HG03135 (cell line): Measurements from ENCODE around the gene PHF20.
"Not testable (repeated sequence)": the region's sequence is repeated elsewhere in the genome, so short reads cannot be mapped to it uniquely, and the experiment has no call there.

Experiments
- ATAC-seq: cut with Tn5 transposase; IDR thresholded peaks from one replicate; pipeline ENCODE4 v1.9.1; 2021; ENCODE audit warnings: mild to moderate bottlenecking, moderate library complexity; ENCODE audit not compliant: unreplicated experiment

Gene PHF20

DNA sequence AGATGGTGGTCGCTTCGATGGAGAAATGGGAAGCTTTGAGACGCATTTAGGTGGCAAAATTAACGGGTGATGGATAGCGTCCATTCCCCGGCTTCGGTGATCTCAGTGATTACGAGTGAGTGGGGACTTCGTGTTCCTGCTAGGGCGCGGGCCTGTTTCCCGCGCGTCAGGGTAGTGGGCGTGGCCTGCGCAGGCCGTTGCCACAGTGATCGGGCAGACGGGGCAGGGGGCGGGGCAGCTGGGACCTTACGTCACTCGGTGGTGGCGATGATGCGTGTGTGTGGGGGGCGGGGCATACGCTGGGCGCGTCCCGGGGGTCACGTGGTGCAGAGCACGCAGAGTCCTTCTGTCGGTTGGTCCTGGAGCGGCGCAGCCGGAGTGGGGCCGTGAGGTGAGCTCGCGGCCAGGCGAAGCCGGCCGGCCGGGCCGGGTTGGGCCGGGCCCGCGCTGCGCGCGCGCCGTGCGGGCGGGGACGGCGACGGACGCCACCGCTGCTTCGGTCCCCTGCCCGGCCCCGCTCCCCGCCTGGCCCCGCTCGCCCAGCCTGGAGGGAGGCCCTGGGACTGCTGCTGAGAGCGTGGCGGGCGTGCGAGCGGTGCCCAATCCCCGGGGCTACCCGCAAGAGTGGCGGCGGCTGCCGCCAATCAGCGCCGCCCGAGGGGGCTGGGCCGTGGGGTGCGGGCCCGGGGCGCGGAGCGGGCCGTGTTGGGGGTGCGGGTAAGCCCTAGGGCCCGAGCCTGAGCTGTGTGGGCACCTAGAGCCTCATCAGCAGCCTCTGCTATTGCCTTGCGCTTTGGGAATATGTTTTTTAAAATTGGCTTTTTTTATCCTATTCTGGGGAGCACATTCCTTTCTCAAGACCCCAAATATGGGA, at the start of gene PHF20:
Gene PHF20, plus strand, starts transcription at position 327 of the 874 bp plus-strand sequence. CDS start 29,508 bp downstream, outside the sequence.
- ATAC-seq, result peak; percentile 72

- ATAC-seq, result not testable (repeated sequence)
These were observed 48.6 kb upstream of the PHF20 start for GRCh38 chr20:35723275-35723639.

DNA sequence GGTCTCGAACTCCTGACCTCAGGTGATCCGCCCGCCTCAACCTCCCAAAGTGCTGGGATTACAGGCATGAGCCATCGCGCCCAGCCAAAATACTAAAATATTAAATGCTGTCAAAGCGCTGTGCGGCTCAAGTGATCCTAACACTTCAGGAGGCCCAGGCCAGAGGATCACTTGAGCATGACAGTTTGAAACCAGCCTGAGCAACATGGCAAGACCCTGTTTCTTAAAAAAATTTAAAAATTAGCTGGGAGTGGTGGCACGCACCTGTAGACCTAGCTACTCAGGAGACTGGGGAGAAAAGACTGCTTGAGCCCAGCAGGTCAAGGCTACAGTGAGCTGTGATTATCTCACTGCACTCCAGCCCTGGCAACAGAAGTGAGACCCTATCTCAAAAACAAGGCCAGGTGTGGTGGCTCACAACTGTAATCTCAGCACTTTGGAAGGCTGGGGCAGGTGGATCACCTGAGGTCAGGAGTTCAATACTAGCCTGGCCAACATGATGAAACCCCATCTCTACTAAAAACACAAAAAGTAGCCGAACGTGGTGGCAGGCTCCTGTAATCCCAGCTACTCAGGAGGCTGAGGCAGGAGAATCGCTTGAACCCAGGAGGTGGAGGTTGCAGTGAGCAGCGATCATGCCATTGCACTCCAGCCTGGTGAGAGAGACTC, 48.0 kb upstream of the PHF20 start:
- not testable (repeated sequence) for ATAC-seq

- no peak for ATAC-seq
These were observed 47.2 kb upstream of the PHF20 start for GRCh38 chr20:35724321-35725230.

DNA sequence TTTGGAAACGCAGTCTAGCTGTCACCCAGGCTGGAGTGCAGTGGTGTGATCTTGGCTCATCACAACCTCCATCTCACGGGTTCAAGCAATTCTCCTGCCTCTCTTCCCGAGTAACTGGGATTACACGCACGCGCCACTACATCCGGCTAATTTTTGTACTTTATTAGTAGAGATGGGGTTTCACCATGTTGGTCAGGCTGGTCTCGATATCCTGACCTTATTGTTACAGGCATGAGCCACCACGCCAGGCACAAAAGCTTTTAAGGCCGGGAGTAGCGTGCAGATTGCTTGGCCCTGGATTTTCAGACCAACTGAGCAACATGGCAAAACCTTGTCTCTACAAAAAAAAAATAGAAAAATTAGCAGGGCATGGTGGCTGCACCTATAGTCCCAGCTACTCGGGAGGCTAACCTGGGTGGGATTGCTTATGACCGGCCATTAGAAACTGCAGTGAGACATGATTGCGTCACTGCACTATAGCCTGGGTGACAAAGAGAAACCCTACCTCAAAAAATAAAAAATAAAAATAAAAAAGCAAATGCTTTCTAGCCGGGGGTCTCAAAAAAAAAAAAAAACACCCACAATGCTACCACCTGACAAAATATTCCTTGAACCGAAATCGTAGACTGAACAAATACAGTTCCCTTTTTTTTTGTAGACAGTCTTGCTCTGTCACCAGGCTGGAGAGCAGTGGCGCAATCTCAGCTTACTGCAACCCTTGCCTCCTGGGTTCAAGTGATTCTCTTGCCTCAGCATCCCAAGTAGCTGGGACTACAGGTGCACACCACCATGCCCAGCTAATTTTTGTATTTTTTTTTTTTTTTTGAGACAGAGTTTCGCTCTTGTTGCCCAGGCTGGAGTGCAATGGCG, 44.7 kb upstream of the PHF20 start:
- ATAC-seq, result no peak

- ATAC-seq, result no peak
These were observed 42.5 kb upstream of the PHF20 start for GRCh38 chr20:35729283-35729807.

DNA sequence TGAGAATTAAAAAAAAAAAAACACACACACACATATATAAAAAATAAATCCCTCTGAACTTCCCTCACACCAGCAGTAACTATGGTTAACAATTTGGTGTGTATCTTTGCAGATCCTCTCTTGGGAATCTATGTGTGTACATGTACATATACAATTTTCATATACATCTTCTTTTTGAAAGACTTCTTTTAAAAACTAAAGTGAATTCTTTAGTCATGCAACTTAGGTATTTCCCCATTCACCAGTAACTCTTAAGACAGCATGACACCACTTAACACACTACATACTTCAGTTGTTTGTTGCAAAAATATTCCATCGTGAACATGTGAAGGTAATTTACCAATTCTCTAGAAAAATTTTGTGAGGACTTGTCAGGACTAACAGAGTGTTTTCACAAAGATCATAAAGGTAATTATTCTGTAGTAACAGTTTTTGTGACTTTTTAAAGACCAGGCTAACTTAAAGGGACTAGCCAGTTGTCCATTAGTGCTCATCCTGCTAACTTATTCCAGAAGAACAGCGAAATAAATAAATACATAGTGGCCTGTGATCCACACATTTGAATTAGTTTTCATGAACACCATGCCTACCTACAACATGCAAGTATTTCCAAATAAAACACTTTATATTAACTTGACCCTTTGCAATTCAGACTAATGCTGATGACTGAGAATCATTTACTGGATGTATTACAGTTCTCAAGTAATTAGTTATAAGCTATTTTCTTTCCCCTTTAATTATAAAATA, 41.8 kb upstream of the PHF20 start:
- no peak for ATAC-seq

GRCh38 chr20:35730583-35731468, 41.0 kb upstream of the PHF20 start:
- ATAC-seq, result no peak

GRCh38 chr20:35731469-35731788, 40.4 kb upstream of the PHF20 start:
- ATAC-seq, result no peak

DNA sequence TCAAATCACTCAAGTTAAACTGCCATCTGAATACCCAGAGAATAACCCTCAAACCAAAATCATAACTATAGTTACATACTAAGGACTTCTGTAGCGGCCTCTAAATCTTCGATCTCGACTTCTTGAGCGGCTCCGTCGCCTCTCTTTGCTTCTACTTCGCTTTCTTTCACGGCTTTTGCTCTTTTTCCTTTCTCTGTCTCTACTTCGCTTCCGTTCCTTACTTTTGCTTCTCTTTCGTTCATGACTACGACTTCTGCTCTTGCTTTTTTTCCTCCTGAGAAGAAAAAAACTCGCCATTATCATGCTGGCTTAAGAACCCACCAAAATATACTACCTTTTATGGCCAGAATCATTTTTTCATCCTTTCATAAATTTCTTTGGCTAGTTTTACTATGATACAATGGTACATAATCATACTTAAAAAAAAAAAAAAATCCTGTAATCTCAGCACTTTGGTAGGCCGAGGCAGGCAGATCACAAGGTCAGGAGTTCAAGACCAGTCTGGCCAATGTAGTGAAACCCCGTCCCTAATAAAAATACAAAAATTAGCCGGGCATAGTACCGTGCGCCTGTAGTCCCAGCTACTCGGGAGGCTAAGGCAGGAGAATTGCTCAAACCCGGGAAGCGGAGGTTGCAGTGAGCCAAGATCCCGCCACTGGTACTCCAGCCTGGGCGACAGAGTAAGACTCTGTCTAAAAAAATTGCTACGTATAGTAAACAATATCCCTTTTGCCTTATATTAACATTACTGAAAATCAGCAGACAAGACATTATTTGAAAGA, 39.8 kb upstream of the PHF20 start:
- ATAC-seq, result no peak

- ATAC-seq, result no peak
These were observed 39.2 kb upstream of the PHF20 start for GRCh38 chr20:35732644-35732982.

DNA sequence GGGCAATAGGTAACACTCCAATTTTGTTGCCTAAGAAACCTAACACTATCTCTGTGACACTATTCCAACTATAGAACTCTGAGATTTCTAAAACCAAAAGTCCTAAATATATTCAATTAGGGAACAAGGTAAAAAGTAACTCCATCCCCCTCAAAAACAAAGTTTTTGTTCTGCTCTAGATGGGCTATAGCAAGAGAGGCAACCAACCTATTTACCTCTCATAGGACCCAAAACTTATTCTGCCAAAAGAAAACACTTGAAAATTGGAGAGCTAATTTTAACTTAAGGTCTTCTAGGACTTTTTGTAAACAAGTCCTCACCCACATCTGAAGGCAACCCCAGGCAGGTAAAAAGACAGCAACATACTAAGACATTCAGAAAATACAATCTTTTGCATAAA, 37.4 kb upstream of the PHF20 start:
- ATAC-seq, result no peak

- no peak for ATAC-seq
These were observed 36.8 kb upstream of the PHF20 start for GRCh38 chr20:35734777-35735649.

- no peak for ATAC-seq
These were observed 35.9 kb upstream of the PHF20 start for GRCh38 chr20:35735826-35736470.

DNA sequence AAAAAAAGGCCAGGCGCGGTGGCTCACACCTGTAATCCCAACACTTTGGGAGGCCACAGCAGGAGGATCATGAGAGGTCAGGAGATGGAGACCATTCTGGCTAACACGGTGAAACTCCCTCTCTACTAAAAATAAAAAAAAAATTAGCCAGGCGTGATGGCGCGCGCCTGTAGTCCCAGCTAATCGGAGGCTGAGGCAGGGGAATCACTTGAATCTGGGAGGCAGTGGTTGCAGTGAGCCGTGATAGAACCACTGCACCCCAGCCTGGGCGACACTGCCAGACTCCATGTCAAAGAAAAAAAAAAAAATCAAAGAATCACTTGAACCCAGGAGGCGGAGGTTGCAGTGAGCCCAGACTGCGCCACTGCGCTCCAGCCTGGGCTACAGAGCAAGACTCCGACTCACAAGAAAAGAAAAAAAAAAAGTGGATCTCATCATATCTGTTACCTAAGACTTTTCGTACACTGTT, 33.9 kb upstream of the PHF20 start:
- no peak for ATAC-seq
